Iris pigment epithelial cell (primary cell): Measurements from ENCODE around the gene BRSK2.
A peak's percentile ranks its signal among the peaks of the same experiment; 100 is the strongest.
"Not testable (repeated sequence)": the region's sequence is repeated elsewhere in the genome, so short reads cannot be mapped to it uniquely, and the experiment has no call there.

ENCODE experiments used
- DNase-seq: peaks from one replicate; pipeline ENCODE4 v3.0.0-alpha.2; 2011; ENCODE audit warnings: low read depth

Gene BRSK2

GRCh38 chr11:1389932-1390568, at the start of gene BRSK2:
TSS of gene BRSK2 (plus strand) at chr11:1389934. CDS start at chr11:1390285, 351 bp downstream.
- DNase-seq: no peak

GRCh38 chr11:1340111-1340510, 49.6 kb upstream of the BRSK2 start:
- DNase-seq: no peak

GRCh38 chr11:1341226-1341625, 48.5 kb upstream of the BRSK2 start:
- DNase-seq: not testable (repeated sequence)

- peak; percentile 35 for DNase-seq
Observed at GRCh38 chr11:1341928-1342524, 47.7 kb upstream of the BRSK2 start.

- no peak for DNase-seq
Observed at GRCh38 chr11:1342946-1343345, 46.8 kb upstream of the BRSK2 start.

GRCh38 chr11:1343391-1344055, 46.2 kb upstream of the BRSK2 start:
- DNase-seq: no peak

GRCh38 chr11:1344056-1344635, 45.6 kb upstream of the BRSK2 start:
- no peak for DNase-seq

GRCh38 chr11:1345737-1346513, 43.8 kb upstream of the BRSK2 start:
- no peak for DNase-seq

- DNase-seq: no peak
Observed at GRCh38 chr11:1346669-1347390, 42.9 kb upstream of the BRSK2 start.

GRCh38 chr11:1347411-1347999, 42.2 kb upstream of the BRSK2 start:
- not testable (repeated sequence) for DNase-seq

GRCh38 chr11:1348146-1348795, 41.5 kb upstream of the BRSK2 start:
- DNase-seq: no peak

- DNase-seq: no peak
Observed at GRCh38 chr11:1348796-1349326, 40.9 kb upstream of the BRSK2 start.

GRCh38 chr11:1349327-1350041, 40.2 kb upstream of the BRSK2 start:
- DNase-seq: no peak

- DNase-seq: no peak
Observed at GRCh38 chr11:1350086-1350725, 39.5 kb upstream of the BRSK2 start.

GRCh38 chr11:1351278-1351937, 38.3 kb upstream of the BRSK2 start:
- no peak for DNase-seq

GRCh38 chr11:1352696-1353382, 36.9 kb upstream of the BRSK2 start:
- DNase-seq: no peak

- no peak for DNase-seq
Observed at GRCh38 chr11:1353383-1354124, 36.2 kb upstream of the BRSK2 start.
